A673 (cell line): ENCODE data around the gene CHAD.

Experiments used
- EZH2 ChIP-seq: fragments of 200-600 bp; sonication (generic); IDR thresholded peaks from 2 replicates; pipeline ENCODE4 v1.6.1; 2017; ENCODE audit warnings: borderline replicate concordance, low read depth, mild to moderate bottlenecking, mixed read lengths, antibody characterized with exemption, low read length; ENCODE audit not compliant: poor library complexity, severe bottlenecking
- TF ChIP-seq, protein P1 (sequence below): fragments of 300-800, 200-600 bp; sonication (generic); conservative IDR thresholded peaks from 2 replicates; pipeline ENCODE4 v1.5.1; 2017; ENCODE audit warnings: low read depth, mild to moderate bottlenecking, antibody characterized with exemption, low read length, moderate library complexity, mixed read lengths

DNA sequence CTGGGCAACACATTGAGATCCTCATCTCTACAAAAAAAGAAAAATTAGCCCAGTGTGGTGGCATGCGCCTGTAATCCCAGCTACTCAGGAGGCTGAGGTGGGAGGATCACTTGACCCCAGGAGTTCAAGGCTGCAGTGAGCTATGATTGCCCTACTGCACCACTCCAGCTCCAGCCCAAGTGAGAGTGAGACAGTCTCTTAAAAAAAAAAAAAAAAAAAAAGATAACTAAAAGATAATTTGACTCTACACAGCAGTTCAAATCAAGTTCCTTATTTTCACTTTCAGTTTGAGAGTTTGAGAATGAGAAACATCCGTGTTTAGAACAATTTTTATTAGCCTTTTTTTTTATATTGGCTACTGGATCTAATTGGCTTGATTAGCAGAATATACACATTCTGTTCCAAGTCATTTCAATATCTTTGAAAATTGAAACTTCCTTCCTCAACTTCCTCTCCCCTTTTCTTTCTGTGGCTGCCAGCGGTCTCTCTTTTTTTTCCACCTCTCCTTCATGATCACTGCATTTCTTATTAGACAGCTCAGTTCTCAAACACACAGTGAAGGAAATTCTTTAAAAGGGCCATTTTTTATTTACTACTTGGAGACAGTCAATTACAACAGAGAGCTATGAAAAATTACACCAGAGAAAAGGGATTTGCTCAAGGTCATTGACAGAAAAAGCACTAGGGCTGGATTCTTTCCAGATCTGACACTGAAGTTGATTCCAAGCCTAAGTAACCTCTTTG lies 47.2 kb downstream of the CHAD start:
- TF ChIP-seq EZH2 = no peak
- TF ChIP-seq, protein P1, sequence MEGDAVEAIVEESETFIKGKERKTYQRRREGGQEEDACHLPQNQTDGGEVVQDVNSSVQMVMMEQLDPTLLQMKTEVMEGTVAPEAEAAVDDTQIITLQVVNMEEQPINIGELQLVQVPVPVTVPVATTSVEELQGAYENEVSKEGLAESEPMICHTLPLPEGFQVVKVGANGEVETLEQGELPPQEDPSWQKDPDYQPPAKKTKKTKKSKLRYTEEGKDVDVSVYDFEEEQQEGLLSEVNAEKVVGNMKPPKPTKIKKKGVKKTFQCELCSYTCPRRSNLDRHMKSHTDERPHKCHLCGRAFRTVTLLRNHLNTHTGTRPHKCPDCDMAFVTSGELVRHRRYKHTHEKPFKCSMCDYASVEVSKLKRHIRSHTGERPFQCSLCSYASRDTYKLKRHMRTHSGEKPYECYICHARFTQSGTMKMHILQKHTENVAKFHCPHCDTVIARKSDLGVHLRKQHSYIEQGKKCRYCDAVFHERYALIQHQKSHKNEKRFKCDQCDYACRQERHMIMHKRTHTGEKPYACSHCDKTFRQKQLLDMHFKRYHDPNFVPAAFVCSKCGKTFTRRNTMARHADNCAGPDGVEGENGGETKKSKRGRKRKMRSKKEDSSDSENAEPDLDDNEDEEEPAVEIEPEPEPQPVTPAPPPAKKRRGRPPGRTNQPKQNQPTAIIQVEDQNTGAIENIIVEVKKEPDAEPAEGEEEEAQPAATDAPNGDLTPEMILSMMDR = no peak
